ENCODE measurements around the gene SLFN12L. TPM values are rescaled to one million over a fixed set of nuclear protein-coding genes. Genes with fewer than 3 reads are reported as not detected.

Gene SLFN12L
- polyA plus RNA-seq, 1 donor (not counting 4 experiments of a cell fraction or from before 2014, with no cell fraction given), result 0.09 TPM

DNA sequence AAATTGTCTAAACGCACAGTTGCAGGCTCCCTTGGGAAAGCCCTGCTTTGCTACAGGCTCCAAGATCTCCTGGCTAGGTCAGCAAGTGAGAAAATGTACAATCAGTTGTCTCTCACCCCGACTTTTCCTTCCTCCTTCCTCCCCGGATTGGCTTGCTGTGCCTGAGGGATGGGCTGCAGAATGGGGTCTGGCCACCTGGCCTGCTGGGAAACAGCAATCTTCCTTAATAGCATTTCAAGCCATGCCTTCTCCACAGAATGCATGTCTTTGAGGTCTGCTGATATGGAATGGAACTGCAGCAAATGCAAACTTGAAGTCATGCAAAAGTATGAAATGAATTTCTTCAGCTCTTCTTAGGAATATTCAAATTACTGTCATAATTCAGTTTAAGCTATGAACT lies 46.1 kb downstream of the SLFN12L start:
- Histone ChIP-seq H3K4me2 (ENCODE audit: control insufficient read depth, extremely low read depth, insufficient read depth, low read depth, low read length) (no peak overlapping the region), H3K4me3 (ENCODE audit: control insufficient read depth in 2 of 3, extremely low read depth in 1 of 3, insufficient read depth in 2 of 3, low read depth in 1 of 3, low read length in 3 of 3) (no peak overlapping the region), H4K20me1 (ENCODE audit: control insufficient read depth, extremely low read depth, insufficient read depth, low read length) (peaks cover 3% of the 10 kb centered on the region), H3K79me2 (ENCODE audit: control insufficient read depth, insufficient read depth, low read length) (no peaks in the 10 kb centered on the region), H3K4me1 (ENCODE audit: control insufficient read depth, extremely low read depth, insufficient read depth, low read length) (peaks cover 9% of the 10 kb centered on the region), H3K27ac (ENCODE audit: control insufficient read depth, insufficient read depth, low read length) (no peak overlapping the region), H3K36me3 (ENCODE audit: control insufficient read depth in 2 of 2, extremely low read depth in 1 of 2, insufficient read depth in 2 of 2, low read length in 2 of 2) (no peaks in the 10 kb centered on the region), H2AFZ (ENCODE audit: control insufficient read depth, low read length) (no peak overlapping the region), H3K9ac (ENCODE audit: control insufficient read depth, extremely low read depth, insufficient read depth, low read length) (no peak overlapping the region), H3K27me3 (ENCODE audit: control insufficient read depth, extremely low read depth, insufficient read depth, low read length) (peaks cover 97% of the 10 kb centered on the region), H3K9me1 (ENCODE audit: control insufficient read depth, extremely low read depth, insufficient read depth, low read length) (no peaks in the 10 kb centered on the region), H3K9me3 (ENCODE audit: control insufficient read depth, low read depth, low read length) (peaks cover 10% of the 10 kb centered on the region)
- TF ChIP-seq, protein P1, sequence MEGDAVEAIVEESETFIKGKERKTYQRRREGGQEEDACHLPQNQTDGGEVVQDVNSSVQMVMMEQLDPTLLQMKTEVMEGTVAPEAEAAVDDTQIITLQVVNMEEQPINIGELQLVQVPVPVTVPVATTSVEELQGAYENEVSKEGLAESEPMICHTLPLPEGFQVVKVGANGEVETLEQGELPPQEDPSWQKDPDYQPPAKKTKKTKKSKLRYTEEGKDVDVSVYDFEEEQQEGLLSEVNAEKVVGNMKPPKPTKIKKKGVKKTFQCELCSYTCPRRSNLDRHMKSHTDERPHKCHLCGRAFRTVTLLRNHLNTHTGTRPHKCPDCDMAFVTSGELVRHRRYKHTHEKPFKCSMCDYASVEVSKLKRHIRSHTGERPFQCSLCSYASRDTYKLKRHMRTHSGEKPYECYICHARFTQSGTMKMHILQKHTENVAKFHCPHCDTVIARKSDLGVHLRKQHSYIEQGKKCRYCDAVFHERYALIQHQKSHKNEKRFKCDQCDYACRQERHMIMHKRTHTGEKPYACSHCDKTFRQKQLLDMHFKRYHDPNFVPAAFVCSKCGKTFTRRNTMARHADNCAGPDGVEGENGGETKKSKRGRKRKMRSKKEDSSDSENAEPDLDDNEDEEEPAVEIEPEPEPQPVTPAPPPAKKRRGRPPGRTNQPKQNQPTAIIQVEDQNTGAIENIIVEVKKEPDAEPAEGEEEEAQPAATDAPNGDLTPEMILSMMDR (optimal IDR thresholded peaks at IDR 0.05 in 1 of 3, IDR thresholded peaks at IDR 0.05 in 1 of 3, conservative IDR thresholded peaks at IDR 0.05 in 1 of 3; ENCODE audit: extremely low read depth in 1 of 3, insufficient read depth in 2 of 3, low read length in 3 of 3), result no peak
- no peak for TF ChIP-seq EZH2 (IDR thresholded peaks at IDR 0.05; ENCODE audit: low read length)
- dilution Hi-C loops (cut with MboI; ENCODE audit: extremely low pct_ligation_motif_present, low sequenced_read_pairs), result no loop called here
- FAIRE-seq (no peak), DNase-seq (ENCODE audit: low read depth, low spot score) (no peak)

DNA sequence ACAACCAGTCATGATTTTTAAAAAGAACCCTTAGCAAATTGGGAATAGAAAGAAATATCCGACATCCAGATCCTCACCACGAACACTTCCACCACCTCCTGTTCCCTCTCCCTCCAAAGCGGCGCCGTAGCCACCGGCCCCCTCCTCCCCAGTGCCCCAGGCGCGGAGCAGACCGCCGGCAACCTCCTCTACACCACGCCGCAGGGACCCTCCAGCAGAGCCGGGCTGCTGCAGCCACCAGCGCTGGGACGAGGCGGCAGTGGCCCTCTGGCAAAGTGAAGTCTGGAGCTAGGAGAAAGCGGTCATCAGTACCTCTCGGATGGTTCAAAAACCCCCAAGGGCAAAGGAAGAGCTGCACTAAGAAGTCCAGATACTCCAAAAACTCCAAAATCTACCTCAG lies 47.5 kb downstream of the SLFN12L start:
- dilution Hi-C loops (cut with MboI; ENCODE audit: extremely low pct_ligation_motif_present, low sequenced_read_pairs), result no loop called here
- Histone ChIP-seq H3K27ac (ENCODE audit: control insufficient read depth, insufficient read depth, low read length) (no peak overlapping the region), H3K79me2 (ENCODE audit: control insufficient read depth, insufficient read depth, low read length) (no peaks in the 10 kb centered on the region), H3K9me3 (ENCODE audit: control insufficient read depth, low read depth, low read length) (peaks cover 10% of the 10 kb centered on the region), H4K20me1 (ENCODE audit: control insufficient read depth, extremely low read depth, insufficient read depth, low read length) (peaks cover 3% of the 10 kb centered on the region), H3K9me1 (ENCODE audit: control insufficient read depth, extremely low read depth, insufficient read depth, low read length) (no peaks in the 10 kb centered on the region), H3K27me3 (ENCODE audit: control insufficient read depth, extremely low read depth, insufficient read depth, low read length) (peaks cover 90% of the 10 kb centered on the region), H3K4me3 (ENCODE audit: control insufficient read depth in 2 of 3, extremely low read depth in 1 of 3, insufficient read depth in 2 of 3, low read depth in 1 of 3, low read length in 3 of 3) (no peak overlapping the region), H3K4me1 (ENCODE audit: control insufficient read depth, extremely low read depth, insufficient read depth, low read length) (peaks cover 9% of the 10 kb centered on the region), H2AFZ (ENCODE audit: control insufficient read depth, low read length) (no peak overlapping the region), H3K36me3 (ENCODE audit: control insufficient read depth in 2 of 2, extremely low read depth in 1 of 2, insufficient read depth in 2 of 2, low read length in 2 of 2) (no peaks in the 10 kb centered on the region), H3K9ac (ENCODE audit: control insufficient read depth, extremely low read depth, insufficient read depth, low read length) (no peak overlapping the region), H3K4me2 (ENCODE audit: control insufficient read depth, extremely low read depth, insufficient read depth, low read depth, low read length) (no peak overlapping the region)
- TF ChIP-seq, protein P1 (optimal IDR thresholded peaks at IDR 0.05 in 1 of 3, IDR thresholded peaks at IDR 0.05 in 1 of 3, conservative IDR thresholded peaks at IDR 0.05 in 1 of 3; ENCODE audit: extremely low read depth in 1 of 3, insufficient read depth in 2 of 3, low read length in 3 of 3), result no peak
- no peak for TF ChIP-seq EZH2 (IDR thresholded peaks at IDR 0.05; ENCODE audit: low read length)
- FAIRE-seq, result no peak
- no peak for DNase-seq (ENCODE audit: low read depth, low spot score)

All from keratinocyte (primary cell).